ACHN (cell line): ENCODE measurements around the gene INO80.
A peak's percentile ranks its signal among the peaks of the same experiment; 100 is the strongest.
"Not testable (repeated sequence)": the region's sequence is repeated elsewhere in the genome, so short reads cannot be mapped to it uniquely, and the experiment has no call there.

ENCODE experiments used
- DNase-seq: peaks from one replicate; pipeline ENCODE4 v3.0.0-alpha.2; 2015
- in situ Hi-C: cut with HindIII; loops from 2 replicates; pipeline ENCODE4 v1.10.0; 2017; ENCODE audit warnings: low sequenced_read_pairs, low pct_ligation_motif_present, low pct_unique_long_range_greater_than_20kb

Gene INO80

GRCh38 chr15:40958723-40959122, 157.4 kb downstream of the INO80 start:
- DNase-seq, result no peak
- in situ Hi-C loops, result no loop called here

DNA sequence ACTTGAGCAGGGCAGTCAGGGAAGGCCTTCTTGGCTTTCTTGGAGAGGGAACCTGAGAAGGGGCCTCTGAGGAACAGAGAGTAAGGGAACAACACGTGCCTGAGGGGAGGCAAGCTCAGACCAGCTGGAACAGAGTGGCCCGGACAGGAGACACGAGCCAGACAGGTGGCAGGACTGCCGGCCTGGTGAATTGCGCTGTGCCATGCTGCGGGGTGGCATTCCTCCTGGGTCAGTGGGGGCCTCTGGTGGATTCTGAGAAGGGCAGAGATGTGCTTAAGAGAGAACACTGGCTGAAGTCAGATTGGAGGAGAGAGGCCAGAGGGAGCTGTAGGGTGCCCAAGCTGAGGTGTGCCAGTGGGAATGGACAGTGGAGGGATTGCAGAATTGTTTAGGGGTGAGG, 157.9 kb downstream of the INO80 start:
- DNase-seq, result no peak
- in situ Hi-C loops, result no loop called here

- in situ Hi-C loops, result no loop called here
- no peak for DNase-seq
Observed at GRCh38 chr15:40957581-40958051, 158.5 kb downstream of the INO80 start.

GRCh38 chr15:40957041-40957555, 159.0 kb downstream of the INO80 start:
- in situ Hi-C loops, result no loop called here

GRCh38 chr15:40956541-40956982, 159.5 kb downstream of the INO80 start:
- in situ Hi-C loops, result no loop called here
- DNase-seq, result no peak

More at GRCh38 chr15:40957041-40957555, 159.0 kb downstream of the INO80 start:
- no peak for DNase-seq

DNA sequence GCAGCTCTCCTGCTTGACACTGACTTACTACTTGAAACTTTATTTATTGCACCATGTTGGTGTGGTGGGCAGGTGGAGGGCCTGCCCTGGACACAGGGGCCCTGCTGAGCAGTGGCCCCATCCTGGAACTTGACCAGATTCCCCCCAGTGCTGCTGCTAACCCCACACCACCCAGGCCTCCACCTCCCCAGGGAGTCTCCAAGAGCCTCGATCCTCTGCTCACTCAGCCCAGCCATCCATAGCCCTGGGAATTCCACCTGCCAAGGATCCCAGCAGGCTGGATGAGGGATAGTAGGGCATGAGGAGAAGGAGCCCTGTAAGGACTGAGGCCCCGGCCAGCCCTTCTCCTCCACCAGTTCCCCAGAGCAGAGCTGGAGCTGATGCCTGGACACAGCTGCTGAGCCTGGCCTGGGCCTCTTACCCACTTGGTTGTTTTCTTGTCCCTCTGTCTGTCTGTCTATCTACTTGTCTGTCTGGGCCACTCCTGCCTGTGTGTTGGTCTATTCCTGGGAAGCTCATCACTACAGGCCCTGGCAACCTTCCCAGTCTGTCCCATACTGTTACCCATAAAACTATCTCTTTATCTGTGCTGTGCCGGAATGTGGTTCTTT, 160.0 kb downstream of the INO80 start:
- in situ Hi-C loops, result no loop called here
- no peak for DNase-seq

DNA sequence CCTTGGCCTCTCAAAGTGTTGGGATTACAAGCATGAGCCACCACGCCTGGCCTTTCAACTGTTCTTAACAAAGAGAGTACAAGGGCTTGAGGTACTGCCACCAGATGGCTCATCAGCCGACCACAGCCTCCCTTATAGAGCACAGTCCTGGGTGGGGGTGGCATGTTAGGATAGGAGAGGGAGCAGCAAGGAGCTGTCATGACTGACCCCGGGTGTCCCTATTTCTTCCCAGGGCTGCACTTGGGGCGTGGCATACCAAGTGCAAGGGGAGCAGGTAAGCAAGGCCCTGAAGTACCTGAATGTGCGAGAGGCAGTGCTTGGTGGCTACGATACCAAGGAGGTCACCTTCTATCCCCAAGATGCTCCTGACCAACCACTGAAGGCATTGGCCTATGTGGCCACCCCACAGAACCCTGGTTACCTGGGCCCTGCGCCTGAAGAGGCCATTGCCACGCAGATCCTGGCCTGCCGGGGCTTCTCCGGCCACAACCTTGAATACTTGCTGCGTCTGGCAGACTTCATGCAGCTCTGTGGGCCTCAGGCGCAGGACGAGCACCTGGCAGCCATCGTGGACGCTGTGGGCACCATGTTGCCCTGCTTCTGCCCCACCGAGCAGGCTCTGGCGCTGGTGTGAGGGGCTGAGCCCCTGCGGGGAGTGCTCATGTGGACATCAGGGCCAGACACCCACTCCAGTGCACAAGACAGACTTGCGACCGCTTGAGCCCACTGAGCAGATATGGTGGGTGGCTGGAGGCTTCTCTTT, 160.8 kb downstream of the INO80 start:
- in situ Hi-C loops, result no loop called here
- no peak for DNase-seq

- in situ Hi-C loops, DNase-seq: not testable (repeated sequence)
Observed at GRCh38 chr15:40954158-40954848, 161.8 kb downstream of the INO80 start.

- DNase-seq, result peak; percentile 18
Observed at GRCh38 chr15:40953713-40954074, 162.4 kb downstream of the INO80 start.

DNA sequence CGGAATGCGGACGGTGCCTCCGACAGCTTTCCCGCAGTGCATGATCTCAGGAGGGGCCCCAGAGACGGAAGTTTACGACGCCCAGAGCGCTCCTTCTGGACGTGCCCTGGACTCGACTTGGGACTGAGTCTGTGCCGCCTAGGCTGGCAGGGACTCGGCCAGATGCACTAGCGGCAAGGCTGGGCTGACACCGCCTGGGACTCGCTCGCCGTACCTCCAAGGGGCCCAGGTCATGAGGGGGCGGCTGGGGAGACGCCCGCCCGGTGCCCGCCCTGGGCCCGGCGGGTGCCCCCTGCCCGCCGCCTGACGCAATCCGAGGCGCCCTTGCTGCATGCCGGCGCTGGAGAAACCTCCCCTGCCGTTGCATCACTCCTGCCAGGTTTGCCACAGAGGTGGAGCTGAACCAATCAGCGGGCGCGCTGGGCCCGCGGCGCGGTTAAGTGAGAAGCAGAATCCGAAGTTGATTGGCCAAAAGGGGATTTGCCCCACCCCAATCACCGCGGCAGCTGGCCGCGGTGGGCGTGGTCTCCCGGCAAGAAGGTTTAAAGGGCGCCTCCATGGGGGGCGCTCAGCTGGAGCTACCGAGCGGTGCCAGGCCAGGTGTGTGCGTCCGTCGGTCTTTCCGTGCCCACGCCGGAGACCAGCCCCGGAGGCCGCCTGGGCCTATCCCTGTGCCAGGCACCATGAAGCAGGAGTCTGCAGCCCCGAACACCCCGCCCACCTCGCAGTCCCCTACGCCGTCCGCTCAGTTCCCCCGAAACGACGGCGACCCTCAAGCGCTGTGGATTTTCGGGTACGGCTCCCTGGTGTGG, 163.0 kb downstream of the INO80 start, which contains the start of gene CHAC1:
CHAC1 (plus strand) TSS at position 571 of the 812 bp plus-strand sequence; CDS start at position 684, 113 bp downstream.
- peak; percentile 96 for DNase-seq
- in situ Hi-C loops, result no loop called here

More at GRCh38 chr15:40953713-40954074, 162.4 kb downstream of the INO80 start:
- in situ Hi-C loops, result no loop called here

GRCh38 chr15:40952301-40952900, 163.7 kb downstream of the INO80 start:
- in situ Hi-C loops, result no loop called here
- no peak for DNase-seq

DNA sequence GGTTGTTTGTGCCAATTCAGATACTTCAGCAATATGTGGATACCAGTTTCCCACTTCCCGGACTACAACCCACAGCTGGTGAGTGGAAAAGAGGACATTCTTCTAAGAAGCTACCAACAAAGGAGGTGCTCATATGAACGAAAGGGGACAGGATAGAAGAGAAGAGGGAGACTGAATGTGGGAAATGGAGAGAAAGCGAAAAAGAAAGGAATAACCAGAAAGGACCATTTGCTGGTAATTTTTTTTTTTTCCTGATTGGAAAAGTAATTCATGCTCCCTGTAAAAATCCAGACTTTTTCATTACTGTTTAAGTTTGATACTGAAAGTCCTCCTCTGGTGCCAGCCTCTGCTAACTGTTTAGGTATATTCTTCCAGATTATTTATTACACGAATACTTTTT, 164.3 kb downstream of the INO80 start:
- in situ Hi-C loops, result no loop called here

DNA sequence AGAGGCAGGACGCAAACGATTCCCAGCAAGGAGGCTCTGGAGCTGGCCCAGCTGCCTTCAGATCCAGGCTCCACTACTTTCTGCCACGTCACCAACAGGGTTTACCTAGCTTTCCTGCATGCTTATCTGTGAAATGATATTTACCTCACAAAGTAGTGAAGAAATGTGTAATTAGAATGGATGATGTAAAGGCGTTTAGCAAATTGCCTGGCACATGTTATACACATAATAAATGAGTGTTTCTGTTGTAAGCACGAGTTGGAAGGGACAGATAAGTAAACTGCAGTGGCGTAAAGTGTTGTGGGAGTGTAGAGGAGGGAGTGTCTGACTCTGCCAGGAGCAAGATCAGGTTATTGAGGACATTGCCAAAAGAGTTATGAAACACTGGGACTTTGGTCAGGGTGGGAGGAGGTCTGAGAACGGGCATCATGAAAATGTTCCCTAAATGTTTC, 166.3 kb downstream of the INO80 start:
- in situ Hi-C loops, result no loop called here
- DNase-seq, result no peak

More for the DNA sequence above, 164.3 kb downstream of the INO80 start:
- DNase-seq, result no peak

DNA sequence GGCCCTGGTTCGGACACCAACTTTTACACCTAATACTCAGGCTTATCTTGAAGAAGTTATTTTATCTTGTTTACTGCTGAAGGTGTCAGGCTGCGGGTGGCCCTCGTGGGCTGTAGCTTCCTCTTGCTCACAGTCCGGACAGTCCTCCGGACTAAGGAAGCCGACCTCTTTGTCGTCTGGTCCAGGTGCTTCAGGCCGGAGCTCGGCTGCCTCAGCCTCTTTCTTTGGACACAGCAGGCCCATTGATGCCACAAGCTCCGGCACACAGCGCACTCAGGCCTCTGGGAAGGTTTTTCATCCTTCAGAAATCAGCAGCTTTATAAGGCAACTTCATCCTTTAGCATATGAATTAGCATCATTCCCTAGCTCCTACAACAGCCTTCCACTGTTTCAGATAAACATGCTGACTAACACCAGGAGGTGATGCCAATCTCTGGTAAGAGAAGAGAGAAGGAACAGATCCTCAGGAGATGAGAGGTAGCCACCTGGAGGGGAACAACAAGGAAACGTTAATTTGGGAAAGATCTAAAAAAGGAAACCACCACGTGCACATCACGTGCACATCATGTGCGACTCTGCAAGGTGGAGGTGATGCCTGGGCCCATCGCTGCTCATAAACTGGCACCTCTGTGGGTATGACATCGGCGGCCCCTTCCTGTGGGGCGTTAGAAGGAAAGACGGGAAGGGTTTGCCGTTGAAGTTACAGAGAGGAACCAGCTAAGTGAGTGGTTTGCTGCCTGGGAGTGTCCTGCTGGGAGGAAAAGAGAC, 167.2 kb downstream of the INO80 start:
- in situ Hi-C loops, result no loop called here
- no peak for DNase-seq

GRCh38 chr15:40944510-40945296, 171.4 kb downstream of the INO80 start:
- in situ Hi-C loops, result no loop called here
- DNase-seq, result no peak

GRCh38 chr15:40943764-40944365, 172.2 kb downstream of the INO80 start:
- DNase-seq, result no peak
- in situ Hi-C loops, result no loop called here
